GOT3 (cell line): ENCODE results near the gene LMX1A.

Experiments used
- DNase-seq: peaks from one replicate; lab custom pipeline; 2025; ENCODE audit warnings: mixed read lengths; lab: John Stamatoyannopoulos, UW

LMX1A gene

GRCh38 chr1:165218731-165219130, 137.8 kb downstream of the LMX1A start:
- no peak for DNase-seq

GRCh38 chr1:165217958-165218357, 138.6 kb downstream of the LMX1A start:
- no peak for DNase-seq

GRCh38 chr1:165216254-165216653, 140.3 kb downstream of the LMX1A start:
- no peak for DNase-seq

- DNase-seq: no peak
Observed at GRCh38 chr1:165215676-165216075, 140.8 kb downstream of the LMX1A start.

- no peak for DNase-seq
Observed at GRCh38 chr1:165212229-165212628, 144.3 kb downstream of the LMX1A start.

- no peak for DNase-seq
Observed at GRCh38 chr1:165207853-165208515, 148.5 kb downstream of the LMX1A start.

GRCh38 chr1:165205145-165205544, 151.4 kb downstream of the LMX1A start:
- no peak for DNase-seq

GRCh38 chr1:165204548-165204947, 152.0 kb downstream of the LMX1A start:
- DNase-seq: no peak

- no peak for DNase-seq
Observed at GRCh38 chr1:165191087-165191486, 165.4 kb downstream of the LMX1A start.

- no peak for DNase-seq
Observed at GRCh38 chr1:165189913-165190312, 166.6 kb downstream of the LMX1A start.

- DNase-seq: no peak
Observed at GRCh38 chr1:165189011-165189410, 167.5 kb downstream of the LMX1A start.

- no peak for DNase-seq
Observed at GRCh38 chr1:165187031-165188009, 169.2 kb downstream of the LMX1A start.

- DNase-seq: no peak
Observed at GRCh38 chr1:165185161-165185889, 171.2 kb downstream of the LMX1A start.

GRCh38 chr1:165182975-165183374, 173.5 kb downstream of the LMX1A start:
- no peak for DNase-seq

GRCh38 chr1:165179306-165179705, 177.2 kb downstream of the LMX1A start:
- DNase-seq: no peak

GRCh38 chr1:165174491-165174890, 182.0 kb downstream of the LMX1A start:
- DNase-seq: no peak

- DNase-seq: no peak
Observed at GRCh38 chr1:165173818-165174217, 182.7 kb downstream of the LMX1A start.

GRCh38 chr1:165173409-165173808, 183.1 kb downstream of the LMX1A start:
- DNase-seq: no peak

GRCh38 chr1:165172666-165173065, 183.8 kb downstream of the LMX1A start:
- no peak for DNase-seq

GRCh38 chr1:165169729-165170128, 186.8 kb downstream of the LMX1A start:
- no peak for DNase-seq

GRCh38 chr1:165169028-165169427, 187.5 kb downstream of the LMX1A start:
- DNase-seq: no peak

- DNase-seq: no peak
Observed at GRCh38 chr1:165168467-165168866, 188.0 kb downstream of the LMX1A start.
